A549 (cell line): ENCODE results near the gene SCARB1. TPM values are rescaled to one million over a fixed set of nuclear protein-coding genes. Genes with fewer than 3 reads are reported as not detected.

ENCODE experiments used
- ATAC-seq, 2 experiments: fragments of 200-7000 bp in 1 of 2; fragments of >200 bp in 1 of 2; cut with Nextera tagmentation in 1 of 2; cut with Tn5 transposase in 1 of 2; 3 replicates each; pipeline versions ENCODE4 v1.8.0 to v1.9.1; 2018 to 2020; ENCODE audit warnings: mild to moderate bottlenecking in 1 of 2, moderate library complexity in 1 of 2
- CTCF ChIA-PET: fragments of 300-600 bp; sonication (Branson Sonifier 250); formaldehyde crosslinking; extraction: SDS; loops from one replicate; lab custom pipeline; 2021; ENCODE audit warnings: antibody characterized with exemption, inconsistent platforms; lab: Yijun Ruan, JAX
- POLR2A ChIA-PET: fragments of 350-600 bp; formaldehyde crosslinking; extraction: SDS; loops from one replicate; lab custom pipeline; 2021; ENCODE audit warnings: antibody characterized with exemption, inconsistent platforms; lab: Yijun Ruan, JAX
- DNase-seq, 2 experiments: peaks; one replicate each; pipeline versions ENCODE4 v3.0.0 to v3.0.0-alpha.2; 2011 to 2016; ENCODE audit warnings: low read depth in 1 of 2, low spot score in 1 of 2
- FAIRE-seq: peaks from 2 replicates; lab custom pipeline; 2011; peaks lifted over from hg19 to GRCh38; lab: Jason Lieb, UNC
- H3K27ac ChIP-seq, 2 experiments: fragments of >200 bp; sonication (Bioruptor Twin); formaldehyde crosslinking; 3 replicates each; pipeline ENCODE4 v1.5.1; 2016 to 2017
- H3K4me1 ChIP-seq: fragments of >200 bp; sonication (Bioruptor Twin); formaldehyde crosslinking; 3 replicates; pipeline ENCODE4 v1.6.1; 2016
- H3K4me2 ChIP-seq: fragments of >200 bp; sonication (Bioruptor Twin); formaldehyde crosslinking; 3 replicates; pipeline ENCODE4 v1.6.1; 2016
- H3K4me3 ChIP-seq: fragments of >200 bp; sonication (Bioruptor Twin); formaldehyde crosslinking; 3 replicates; pipeline ENCODE4 v1.5.1; 2016
- H3K9me3 ChIP-seq: fragments of >200 bp; sonication (Bioruptor Twin); formaldehyde crosslinking; 3 replicates; pipeline ENCODE4 v1.6.1; 2016
- CEBPB ChIP-seq, 2 experiments: fragments of >200 bp in 1 of 2; sonication (Bioruptor Twin) in 1 of 2; formaldehyde crosslinking in 1 of 2; IDR thresholded peaks; 2 replicates each; pipeline ENCODE4 v1.6.1; 2012 to 2016
- CHD4 ChIP-seq: fragments of 200-600 bp; sonication (generic); IDR thresholded peaks from 2 replicates; pipeline ENCODE4 v1.6.1; 2016; ENCODE audit warnings: antibody characterized with exemption, mild to moderate bottlenecking, borderline replicate concordance
- FOSB ChIP-seq: fragments of 250-450 bp; sonication (Bioruptor Pico); IDR thresholded peaks from 2 replicates; pipeline ENCODE4 v1.5.0; 2020; ENCODE audit warnings: mild to moderate bottlenecking, moderate library complexity
- GATA3 ChIP-seq: IDR thresholded peaks from 2 replicates; pipeline ENCODE4 v1.6.1; 2012; ENCODE audit warnings: borderline replicate concordance
- HOXB5 ChIP-seq: fragments of 250-450 bp; sonication (Bioruptor Pico); IDR thresholded peaks from 2 replicates; pipeline ENCODE4 v1.5.0; 2020; ENCODE audit warnings: mild to moderate bottlenecking, moderate library complexity
- JUN ChIP-seq, 2 experiments: fragments of >200 bp; sonication (Bioruptor Twin); formaldehyde crosslinking; IDR thresholded peaks; 2 replicates in 1 of 2; 3 replicates in 1 of 2; pipeline ENCODE4 v1.6.1; 2016 to 2017
- KDM1A ChIP-seq: fragments of 200-600 bp; sonication (generic); IDR thresholded peaks from 2 replicates; pipeline ENCODE4 v1.6.1; 2016; ENCODE audit warnings: low read depth, mild to moderate bottlenecking
- RCOR1 ChIP-seq: fragments of 150-350 bp; IDR thresholded peaks from 2 replicates; pipeline ENCODE4 v1.6.1; 2014; ENCODE audit warnings: antibody characterized with exemption, low read length, low read depth
- RNF2 ChIP-seq: fragments of 200-600 bp; sonication (generic); IDR thresholded peaks from 2 replicates; pipeline ENCODE4 v1.6.1; 2016; ENCODE audit warnings: low read depth, mild to moderate bottlenecking, antibody characterized with exemption, moderate library complexity, borderline replicate concordance
- SREBF2 ChIP-seq: fragments of 450-650 bp; IDR thresholded peaks from 2 replicates; pipeline ENCODE4 v1.6.1; 2014; ENCODE audit warnings: mild to moderate bottlenecking, moderate library complexity
- ZSCAN20 ChIP-seq: fragments of 250-450 bp; sonication (Bioruptor Pico); IDR thresholded peaks from 2 replicates; pipeline ENCODE4 v1.8.0; 2022; ENCODE audit warnings: mild to moderate bottlenecking, moderate library complexity
- WGBS: methylation state at CpG from one replicate; pipeline ENCODE4 v1.1.6; 2017; ENCODE audit errors: missing lambda C conversion rate; 5-methylcytosine and 5-hydroxymethylcytosine counted together
- polyA plus RNA-seq, 4 experiments: library from polyadenylated mRNA; depleted of rRNA in 3 of 4; stranded (reverse); fragments of >200 nt; fragmentation: RNase III in 1 of 4; extraction: RNeasy Plus Mini Kit Qiagen cat#74134 plus additional on column Dnase treatment in 1 of 4; gene quantifications; 2 replicates in 3 of 4; 3 replicates in 1 of 4; pipeline ENCODE4 v1.2.3, GENCODE V29; 2011 to 2017
- TF ChIP-seq, protein P1 (sequence below): fragments of >200 bp; sonication (Bioruptor Twin); formaldehyde crosslinking; IDR thresholded peaks from 3 replicates; pipeline ENCODE4 v1.5.1; 2016
- TF ChIP-seq, protein P2 (sequence below): fragments of 200-600 bp; sonication (generic); IDR thresholded peaks from 2 replicates; pipeline ENCODE4 v1.6.1; 2016; ENCODE audit warnings: antibody characterized with exemption, mild to moderate bottlenecking, moderate library complexity

SCARB1 gene
- polyA plus RNA-seq, 2 of the 4 experiments (the other 2 are of a cell fraction): 81.1 to 154 TPM

DNA sequence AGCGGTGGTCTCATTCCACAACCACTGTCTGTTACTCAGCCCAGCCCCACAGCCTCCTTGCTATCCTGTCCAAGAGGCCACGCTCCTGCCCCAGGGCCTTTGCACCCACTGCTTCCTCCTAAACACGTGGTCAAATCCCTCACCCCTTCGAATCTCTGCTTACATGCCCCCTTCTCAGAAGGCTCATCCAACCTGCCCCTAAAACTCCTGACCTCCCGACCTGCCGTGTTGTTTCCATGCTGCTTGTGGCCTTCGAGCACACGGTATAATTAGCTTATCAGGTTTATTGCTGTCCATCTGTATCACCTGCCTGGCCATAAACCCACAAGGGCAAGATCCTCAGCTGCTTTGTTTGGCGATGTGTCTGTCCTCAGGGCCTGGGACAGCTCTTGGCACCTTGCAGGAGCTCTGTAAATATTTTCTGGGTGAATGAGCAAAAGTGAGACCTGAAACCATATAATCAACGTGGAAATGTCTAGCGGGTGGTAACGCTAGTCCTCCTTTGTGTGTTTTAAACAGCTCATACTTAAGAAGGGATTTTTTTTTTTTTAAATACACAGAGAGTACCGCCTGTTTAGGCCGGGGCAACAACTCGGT is 36.0 kb downstream of the SCARB1 start:
- POLR2A ChIA-PET: interaction anchor here (0.8 kb wide), 1 partner anchor 77 kb away, joined by 3 read pairs; no protein-coding TSS in a partner anchor

DNA sequence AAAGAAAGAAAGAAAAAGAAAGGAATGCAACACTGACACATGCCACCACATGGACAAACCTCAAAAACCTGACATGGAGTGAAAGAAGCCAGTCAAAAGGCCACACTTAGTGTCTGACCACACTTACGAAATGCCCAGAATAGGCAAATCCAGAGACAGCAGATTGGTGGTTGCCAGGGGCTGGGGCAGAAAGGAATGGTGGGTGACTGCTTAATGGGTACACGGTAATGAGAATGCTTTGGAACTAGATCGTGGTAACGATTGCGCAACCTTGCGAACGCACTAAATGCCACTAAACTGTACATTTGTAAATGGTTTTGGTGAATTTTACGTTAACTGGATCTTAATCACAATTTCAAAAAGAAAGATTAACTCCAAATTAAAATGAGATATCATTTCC is 39.5 kb downstream of the SCARB1 start:
- no peak for DNase-seq
- peak overlapping the region in 1 of 2 experiments; percentile 96; a peak in 3 of 6 replicates for H3K27ac ChIP-seq
- H3K4me3 ChIP-seq: no peak overlapping the region
- no peak for FAIRE-seq
- peaks cover 46% of the 10 kb centered on the region for H3K4me1 ChIP-seq
- POLR2A ChIA-PET: no interaction called here
- H3K9me3 ChIP-seq: no peaks in the 10 kb centered on the region
- ATAC-seq: no peak
- WGBS: 90% methylated on average over 8 of the region's 8 CpGs
- no peak for TF ChIP-seq HOXB5 (CRISPR knock-in tag)
- no peak for TF ChIP-seq ZSCAN20
- peak; percentile 90 to 98; a peak in 3 of 4 replicates for TF ChIP-seq CEBPB (IDR thresholded peaks at IDR 0.05)
- CTCF ChIA-PET: interaction anchor here (1.5 kb wide), 1 partner anchor 52 kb away, joined by 4 read pairs; no protein-coding TSS in a partner anchor
- no peak overlapping the region for H3K4me2 ChIP-seq

More for the DNA sequence above, 36.0 kb downstream of the SCARB1 start:
- H3K4me3 ChIP-seq: peak overlapping the region; percentile 29; the same call in 1 of the 3 replicates
- peak overlapping the region; percentile 80 for H3K4me2 ChIP-seq
- CTCF ChIA-PET: interaction anchor here (0.6 to 3.2 kb wide), 16 partner anchors 9 to 79 kb away, joined by 3 to 14 read pairs (median 4); no protein-coding TSS in a partner anchor
- peaks cover 55% of the 10 kb centered on the region for H3K4me1 ChIP-seq
- ATAC-seq (peak; percentile 1 to 4; a peak in 4 of 6 replicates), FAIRE-seq (no peak), DNase-seq (peak; percentile 36 to 58)
- TF ChIP-seq FOSB (no peak), KDM1A (peak; percentile 80; the same call in 1 of the 2 replicates), GATA3 (0 out of 2 replicates have a peak, but pooled peaks have one; percentile 15), SREBF2 (no peak)
- TF ChIP-seq, protein P1, sequence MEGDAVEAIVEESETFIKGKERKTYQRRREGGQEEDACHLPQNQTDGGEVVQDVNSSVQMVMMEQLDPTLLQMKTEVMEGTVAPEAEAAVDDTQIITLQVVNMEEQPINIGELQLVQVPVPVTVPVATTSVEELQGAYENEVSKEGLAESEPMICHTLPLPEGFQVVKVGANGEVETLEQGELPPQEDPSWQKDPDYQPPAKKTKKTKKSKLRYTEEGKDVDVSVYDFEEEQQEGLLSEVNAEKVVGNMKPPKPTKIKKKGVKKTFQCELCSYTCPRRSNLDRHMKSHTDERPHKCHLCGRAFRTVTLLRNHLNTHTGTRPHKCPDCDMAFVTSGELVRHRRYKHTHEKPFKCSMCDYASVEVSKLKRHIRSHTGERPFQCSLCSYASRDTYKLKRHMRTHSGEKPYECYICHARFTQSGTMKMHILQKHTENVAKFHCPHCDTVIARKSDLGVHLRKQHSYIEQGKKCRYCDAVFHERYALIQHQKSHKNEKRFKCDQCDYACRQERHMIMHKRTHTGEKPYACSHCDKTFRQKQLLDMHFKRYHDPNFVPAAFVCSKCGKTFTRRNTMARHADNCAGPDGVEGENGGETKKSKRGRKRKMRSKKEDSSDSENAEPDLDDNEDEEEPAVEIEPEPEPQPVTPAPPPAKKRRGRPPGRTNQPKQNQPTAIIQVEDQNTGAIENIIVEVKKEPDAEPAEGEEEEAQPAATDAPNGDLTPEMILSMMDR: peak; percentile 4; the same call in 1 of the 3 replicates
- 53% methylated on average over 15 of the region's 15 CpGs for WGBS
- H3K9me3 ChIP-seq: peaks cover 7% of the 10 kb centered on the region; the same call in 1 of the 3 replicates
- peak overlapping the region; percentile 96 for H3K27ac ChIP-seq

DNA sequence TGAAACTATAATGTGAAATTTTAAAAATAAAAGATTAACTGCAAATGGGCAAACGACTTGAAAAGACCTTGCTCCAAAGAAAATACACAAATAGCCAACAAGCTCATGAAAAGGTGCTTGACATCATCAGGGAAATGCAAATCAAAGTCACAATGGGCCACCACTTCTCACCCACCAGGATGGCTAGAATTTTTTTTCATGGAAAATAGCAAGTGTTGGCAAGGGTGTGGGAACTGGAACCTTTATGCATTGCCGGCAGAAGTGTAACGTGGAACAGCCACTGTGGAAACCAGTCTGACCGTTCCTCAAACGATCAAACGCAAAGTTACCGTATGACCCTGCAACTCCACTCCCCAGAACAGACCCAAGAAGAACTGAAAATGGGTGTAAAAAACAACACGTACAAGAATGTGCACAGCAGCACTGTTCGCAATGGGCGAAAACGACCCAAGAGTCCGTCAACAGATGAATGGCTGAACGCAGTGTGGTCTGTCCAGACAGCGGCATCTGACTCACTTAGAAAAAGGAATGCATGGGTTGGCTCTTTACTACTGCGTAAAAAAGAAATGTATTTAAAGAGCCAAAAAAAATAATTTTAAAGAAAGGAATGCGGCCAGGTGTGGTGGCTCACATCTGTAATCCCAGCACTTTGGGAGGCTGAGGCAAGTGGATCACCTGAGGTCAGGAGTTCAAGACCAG is 40.2 kb downstream of the SCARB1 start:
- DNase-seq (no peak), FAIRE-seq (no peak)
- POLR2A ChIA-PET: no interaction called here
- no peak overlapping the region for H3K4me2 ChIP-seq
- H3K9me3 ChIP-seq: no peaks in the 10 kb centered on the region
- no peak overlapping the region for H3K4me3 ChIP-seq
- H3K27ac ChIP-seq: no peak overlapping the region
- TF ChIP-seq JUN (IDR thresholded peaks at IDR 0.05) (no peak), CHD4 (no peak), RCOR1 (no peak), RNF2 (no peak)
- TF ChIP-seq, protein P2, sequence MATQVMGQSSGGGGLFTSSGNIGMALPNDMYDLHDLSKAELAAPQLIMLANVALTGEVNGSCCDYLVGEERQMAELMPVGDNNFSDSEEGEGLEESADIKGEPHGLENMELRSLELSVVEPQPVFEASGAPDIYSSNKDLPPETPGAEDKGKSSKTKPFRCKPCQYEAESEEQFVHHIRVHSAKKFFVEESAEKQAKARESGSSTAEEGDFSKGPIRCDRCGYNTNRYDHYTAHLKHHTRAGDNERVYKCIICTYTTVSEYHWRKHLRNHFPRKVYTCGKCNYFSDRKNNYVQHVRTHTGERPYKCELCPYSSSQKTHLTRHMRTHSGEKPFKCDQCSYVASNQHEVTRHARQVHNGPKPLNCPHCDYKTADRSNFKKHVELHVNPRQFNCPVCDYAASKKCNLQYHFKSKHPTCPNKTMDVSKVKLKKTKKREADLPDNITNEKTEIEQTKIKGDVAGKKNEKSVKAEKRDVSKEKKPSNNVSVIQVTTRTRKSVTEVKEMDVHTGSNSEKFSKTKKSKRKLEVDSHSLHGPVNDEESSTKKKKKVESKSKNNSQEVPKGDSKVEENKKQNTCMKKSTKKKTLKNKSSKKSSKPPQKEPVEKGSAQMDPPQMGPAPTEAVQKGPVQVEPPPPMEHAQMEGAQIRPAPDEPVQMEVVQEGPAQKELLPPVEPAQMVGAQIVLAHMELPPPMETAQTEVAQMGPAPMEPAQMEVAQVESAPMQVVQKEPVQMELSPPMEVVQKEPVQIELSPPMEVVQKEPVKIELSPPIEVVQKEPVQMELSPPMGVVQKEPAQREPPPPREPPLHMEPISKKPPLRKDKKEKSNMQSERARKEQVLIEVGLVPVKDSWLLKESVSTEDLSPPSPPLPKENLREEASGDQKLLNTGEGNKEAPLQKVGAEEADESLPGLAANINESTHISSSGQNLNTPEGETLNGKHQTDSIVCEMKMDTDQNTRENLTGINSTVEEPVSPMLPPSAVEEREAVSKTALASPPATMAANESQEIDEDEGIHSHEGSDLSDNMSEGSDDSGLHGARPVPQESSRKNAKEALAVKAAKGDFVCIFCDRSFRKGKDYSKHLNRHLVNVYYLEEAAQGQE: no peak
- TF ChIP-seq, all 56 proteins: peak for 0
- no peak for ATAC-seq
- CTCF ChIA-PET: no interaction called here
- WGBS: 89% methylated on average over 16 of the region's 16 CpGs
- peaks cover 39% of the 10 kb centered on the region for H3K4me1 ChIP-seq
